VCaP (cell line): ENCODE measurements around the gene APOBEC3G.
A peak's percentile ranks its signal among the peaks of the same experiment; 100 is the strongest.

ENCODE experiments used
- H3K27ac ChIP-seq: fragments of 450-650 bp; 2 replicates; pipeline ENCODE4 v1.5.1; 2017
- TF ChIP-seq, protein P1 (sequence below): fragments of 450-650 bp; conservative IDR thresholded peaks from 2 replicates; pipeline ENCODE4 v1.5.1; 2017; ENCODE audit warnings: mild to moderate bottlenecking, moderate library complexity

The APOBEC3G gene

DNA sequence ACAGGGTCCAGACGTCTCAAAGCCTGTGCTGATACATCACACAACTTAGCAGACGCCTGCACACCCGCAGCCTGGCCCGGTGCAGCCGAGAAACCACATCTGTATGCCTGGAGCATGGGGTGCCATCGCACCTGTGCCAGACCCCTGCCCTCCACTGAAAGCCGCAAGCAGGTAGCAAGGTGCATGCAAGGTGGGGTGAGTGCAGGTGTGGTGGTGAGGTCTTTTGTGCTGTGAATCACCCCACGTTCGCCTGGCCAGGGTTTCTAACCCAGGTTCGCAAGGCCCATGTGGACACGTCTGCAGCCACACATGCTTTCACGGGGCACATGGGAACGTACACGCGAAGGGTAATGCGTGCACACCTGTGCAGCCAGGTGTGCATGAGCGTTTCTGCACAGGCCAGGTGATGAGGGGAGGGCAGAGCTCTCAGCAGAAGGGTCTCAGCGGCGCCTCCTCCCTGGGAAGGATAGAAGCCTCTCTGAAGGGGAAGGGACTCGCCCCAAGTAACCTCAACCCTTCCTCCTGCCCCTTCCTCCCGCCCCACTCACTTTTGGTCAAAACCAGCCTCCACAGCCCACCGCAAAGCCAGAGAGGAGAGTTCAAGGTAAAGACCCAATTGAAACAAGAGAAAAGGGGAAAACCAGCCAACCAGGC, 55.9 kb downstream of the APOBEC3G start:
- TF ChIP-seq, protein P1, sequence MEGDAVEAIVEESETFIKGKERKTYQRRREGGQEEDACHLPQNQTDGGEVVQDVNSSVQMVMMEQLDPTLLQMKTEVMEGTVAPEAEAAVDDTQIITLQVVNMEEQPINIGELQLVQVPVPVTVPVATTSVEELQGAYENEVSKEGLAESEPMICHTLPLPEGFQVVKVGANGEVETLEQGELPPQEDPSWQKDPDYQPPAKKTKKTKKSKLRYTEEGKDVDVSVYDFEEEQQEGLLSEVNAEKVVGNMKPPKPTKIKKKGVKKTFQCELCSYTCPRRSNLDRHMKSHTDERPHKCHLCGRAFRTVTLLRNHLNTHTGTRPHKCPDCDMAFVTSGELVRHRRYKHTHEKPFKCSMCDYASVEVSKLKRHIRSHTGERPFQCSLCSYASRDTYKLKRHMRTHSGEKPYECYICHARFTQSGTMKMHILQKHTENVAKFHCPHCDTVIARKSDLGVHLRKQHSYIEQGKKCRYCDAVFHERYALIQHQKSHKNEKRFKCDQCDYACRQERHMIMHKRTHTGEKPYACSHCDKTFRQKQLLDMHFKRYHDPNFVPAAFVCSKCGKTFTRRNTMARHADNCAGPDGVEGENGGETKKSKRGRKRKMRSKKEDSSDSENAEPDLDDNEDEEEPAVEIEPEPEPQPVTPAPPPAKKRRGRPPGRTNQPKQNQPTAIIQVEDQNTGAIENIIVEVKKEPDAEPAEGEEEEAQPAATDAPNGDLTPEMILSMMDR = no peak
- H3K27ac ChIP-seq = no peak overlapping the region

DNA sequence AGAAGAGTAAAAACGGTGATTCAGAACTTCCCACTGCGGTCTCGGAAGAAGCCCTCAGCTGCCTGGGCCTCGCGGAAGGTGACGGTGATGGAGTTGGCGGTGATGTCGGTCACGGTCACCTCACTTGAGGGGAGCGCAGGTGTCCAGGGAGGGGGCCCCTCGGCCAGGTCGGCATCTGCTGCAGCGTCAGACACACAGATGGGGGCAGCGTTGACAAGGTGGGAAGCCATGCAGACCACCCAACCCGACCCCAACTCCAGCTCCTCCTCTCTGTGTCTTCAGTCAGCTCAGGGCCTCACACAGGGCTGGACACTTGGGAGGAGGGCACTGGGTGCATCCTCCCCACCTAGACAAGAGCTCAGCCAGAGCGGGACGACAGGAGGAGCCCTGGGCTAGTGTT, 56.8 kb downstream of the APOBEC3G start:
- no peak overlapping the region for H3K27ac ChIP-seq
- TF ChIP-seq, protein P1 = no peak

DNA sequence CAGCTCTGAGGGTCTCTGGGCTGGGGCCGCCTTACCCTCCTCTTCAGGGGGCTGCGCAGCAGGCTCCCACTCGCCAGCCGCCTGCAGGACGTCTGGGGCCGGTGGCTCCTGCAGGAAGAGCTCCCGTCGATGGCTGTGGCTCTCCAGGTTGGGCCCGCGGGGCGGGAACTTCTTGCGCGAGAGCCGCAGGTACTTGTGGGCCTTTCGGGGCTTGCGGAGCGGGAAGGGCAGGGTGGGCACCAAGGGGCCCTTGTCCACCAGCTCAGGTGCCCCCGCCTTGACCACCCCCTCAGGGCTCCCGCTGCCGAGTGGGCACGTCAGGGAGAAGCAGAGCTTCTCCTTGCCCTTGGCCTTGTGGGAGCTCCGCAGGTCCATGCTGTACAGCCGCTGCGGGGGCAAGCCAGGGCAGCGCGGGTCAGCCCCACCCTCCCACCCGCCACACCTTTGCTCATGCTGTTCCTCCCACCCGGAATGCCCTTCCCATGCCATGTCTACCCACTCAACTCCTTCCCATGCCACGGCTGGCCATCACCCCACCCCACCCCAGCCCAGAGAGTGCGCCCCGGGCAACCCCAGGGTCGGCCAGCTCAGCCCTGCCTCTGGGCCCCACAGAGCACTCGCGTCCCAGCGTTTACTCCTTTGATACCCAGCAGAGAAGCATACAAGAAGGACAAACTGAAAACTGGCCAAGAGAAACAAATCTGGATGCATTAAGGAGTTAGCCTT, 57.5 kb downstream of the APOBEC3G start:
- peak overlapping the region; percentile 40 for H3K27ac ChIP-seq
- TF ChIP-seq, protein P1 = no peak

DNA sequence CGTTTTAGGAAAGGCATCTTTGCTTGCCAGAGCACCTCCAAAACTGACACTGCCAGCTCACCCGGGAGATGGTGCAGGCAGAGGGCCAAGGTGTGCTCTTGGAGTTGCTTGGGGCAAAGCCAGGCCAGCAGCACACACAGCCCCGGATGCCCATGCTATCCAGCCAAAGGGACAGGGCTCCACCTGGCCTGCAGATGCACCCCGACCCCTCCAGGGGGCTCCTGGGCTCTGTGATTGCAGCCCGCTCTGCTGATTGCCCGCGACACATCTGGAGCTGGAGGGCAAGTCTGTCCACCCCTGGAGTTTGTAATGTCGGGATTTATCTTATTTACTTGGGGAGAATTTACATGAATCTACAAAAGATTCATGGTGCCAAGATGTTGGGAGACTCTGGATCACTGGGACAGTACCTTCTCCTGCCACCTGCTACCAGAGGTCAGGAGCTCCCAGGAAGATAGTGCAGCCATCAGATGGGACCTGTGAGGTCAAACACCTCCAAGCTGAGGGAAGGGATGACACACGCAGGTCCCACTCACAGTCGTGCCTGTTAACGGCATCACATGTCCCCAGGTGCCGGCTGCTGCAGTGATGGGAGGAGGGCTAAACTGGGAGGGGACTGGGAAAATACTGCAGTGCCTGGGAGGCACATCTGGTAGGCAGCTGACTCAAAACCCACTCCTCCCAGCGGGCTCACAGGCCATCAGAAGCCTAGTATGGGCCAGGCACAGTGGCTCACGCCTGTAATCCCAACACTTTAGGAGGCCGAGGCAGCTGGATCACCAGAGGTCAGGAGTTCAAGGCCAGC, 58.2 kb downstream of the APOBEC3G start:
- H3K27ac ChIP-seq = peak overlapping the region; percentile 40
- TF ChIP-seq, protein P1 = peak; percentile 79

DNA sequence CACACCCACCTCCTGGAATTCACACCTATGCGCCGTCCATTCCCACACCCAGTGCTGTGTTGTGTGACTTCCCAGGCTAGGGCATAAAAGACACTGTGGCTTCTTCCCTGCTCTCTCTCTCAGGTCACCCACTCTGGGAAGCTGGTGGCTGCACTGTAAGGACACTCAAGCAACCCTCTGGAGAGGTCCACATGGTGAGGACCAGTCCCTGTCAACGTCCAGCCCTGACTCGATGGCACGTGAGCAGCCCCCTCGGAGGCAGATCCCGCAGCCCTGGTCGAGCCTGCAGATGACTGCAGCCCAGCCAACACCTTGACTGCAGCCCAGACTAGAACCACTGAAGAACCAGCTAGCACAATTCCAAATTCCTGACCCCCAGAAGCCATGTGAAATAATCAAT, 59.2 kb downstream of the APOBEC3G start:
- no peak overlapping the region; the same call in 1 of the 2 replicates for H3K27ac ChIP-seq
- TF ChIP-seq, protein P1 = no peak
